ENCODE results near the gene ZBTB40.

ZBTB40 gene

GRCh38 chr1:22542886-22543285 is 91.2 kb downstream of the ZBTB40 start:
- TF ChIP-seq, protein P1, sequence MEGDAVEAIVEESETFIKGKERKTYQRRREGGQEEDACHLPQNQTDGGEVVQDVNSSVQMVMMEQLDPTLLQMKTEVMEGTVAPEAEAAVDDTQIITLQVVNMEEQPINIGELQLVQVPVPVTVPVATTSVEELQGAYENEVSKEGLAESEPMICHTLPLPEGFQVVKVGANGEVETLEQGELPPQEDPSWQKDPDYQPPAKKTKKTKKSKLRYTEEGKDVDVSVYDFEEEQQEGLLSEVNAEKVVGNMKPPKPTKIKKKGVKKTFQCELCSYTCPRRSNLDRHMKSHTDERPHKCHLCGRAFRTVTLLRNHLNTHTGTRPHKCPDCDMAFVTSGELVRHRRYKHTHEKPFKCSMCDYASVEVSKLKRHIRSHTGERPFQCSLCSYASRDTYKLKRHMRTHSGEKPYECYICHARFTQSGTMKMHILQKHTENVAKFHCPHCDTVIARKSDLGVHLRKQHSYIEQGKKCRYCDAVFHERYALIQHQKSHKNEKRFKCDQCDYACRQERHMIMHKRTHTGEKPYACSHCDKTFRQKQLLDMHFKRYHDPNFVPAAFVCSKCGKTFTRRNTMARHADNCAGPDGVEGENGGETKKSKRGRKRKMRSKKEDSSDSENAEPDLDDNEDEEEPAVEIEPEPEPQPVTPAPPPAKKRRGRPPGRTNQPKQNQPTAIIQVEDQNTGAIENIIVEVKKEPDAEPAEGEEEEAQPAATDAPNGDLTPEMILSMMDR (IDR thresholded peaks at IDR 0.05; ENCODE audit: insufficient read depth, low read length, poor library complexity, severe bottlenecking) = no peak

DNA sequence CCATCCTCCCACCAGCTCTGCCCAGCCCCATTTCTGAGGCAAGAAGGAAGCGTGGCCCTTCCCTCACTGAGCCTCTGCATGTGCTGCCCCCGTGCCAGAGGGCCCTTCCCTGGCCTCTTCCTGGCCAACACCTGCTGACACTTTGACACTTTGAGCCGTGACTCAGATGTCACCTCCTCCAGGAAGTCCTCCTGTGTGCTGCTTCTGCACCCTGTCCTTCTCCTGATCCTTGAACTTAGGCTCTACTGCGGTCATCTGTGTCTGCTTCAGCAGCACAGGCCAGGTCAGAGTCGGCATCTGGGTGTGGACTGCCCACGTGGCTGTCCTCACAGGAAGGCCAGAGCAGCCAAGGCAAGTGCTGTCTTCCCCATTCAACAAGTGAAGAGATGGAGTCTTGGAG is 92.0 kb downstream of the ZBTB40 start:
- H3K27me3 ChIP-seq (replicated peaks; ENCODE audit: control insufficient read depth, insufficient read depth, low read length) = no peaks in the 10 kb centered on the region; the same call in 1 of the 2 replicates
- no peak overlapping the region for H3K4me3 ChIP-seq (replicated peaks; ENCODE audit: low read depth, low read length)
- no peak for DNase-seq (ENCODE audit: extremely low read depth, insufficient read length)
- TF ChIP-seq, protein P1 (IDR thresholded peaks at IDR 0.05; ENCODE audit: insufficient read depth, low read length, poor library complexity, severe bottlenecking) = no peak
- H3K36me3 ChIP-seq (ENCODE audit: control insufficient read depth, insufficient read depth, low read length) = no peaks in the 10 kb centered on the region

More at GRCh38 chr1:22542886-22543285, 91.2 kb downstream of the ZBTB40 start:
- no peak for DNase-seq (ENCODE audit: extremely low read depth, insufficient read length)
- Histone ChIP-seq H3K27me3 (replicated peaks; ENCODE audit: control insufficient read depth, insufficient read depth, low read length) (no peaks in the 10 kb centered on the region; the same call in 1 of the 2 replicates), H3K36me3 (ENCODE audit: control insufficient read depth, insufficient read depth, low read length) (no peaks in the 10 kb centered on the region), H3K4me3 (replicated peaks; ENCODE audit: low read depth, low read length) (no peak overlapping the region)

GRCh38 chr1:22544606-22545005 is 93.0 kb downstream of the ZBTB40 start:
- Histone ChIP-seq H3K36me3 (ENCODE audit: control insufficient read depth, insufficient read depth, low read length) (no peaks in the 10 kb centered on the region), H3K27me3 (replicated peaks; ENCODE audit: control insufficient read depth, insufficient read depth, low read length) (no peaks in the 10 kb centered on the region; the same call in 1 of the 2 replicates), H3K4me3 (replicated peaks; ENCODE audit: low read depth, low read length) (no peak overlapping the region)
- no peak for DNase-seq (ENCODE audit: extremely low read depth, insufficient read length)
- TF ChIP-seq, protein P1 (IDR thresholded peaks at IDR 0.05; ENCODE audit: insufficient read depth, low read length, poor library complexity, severe bottlenecking) = no peak

DNA sequence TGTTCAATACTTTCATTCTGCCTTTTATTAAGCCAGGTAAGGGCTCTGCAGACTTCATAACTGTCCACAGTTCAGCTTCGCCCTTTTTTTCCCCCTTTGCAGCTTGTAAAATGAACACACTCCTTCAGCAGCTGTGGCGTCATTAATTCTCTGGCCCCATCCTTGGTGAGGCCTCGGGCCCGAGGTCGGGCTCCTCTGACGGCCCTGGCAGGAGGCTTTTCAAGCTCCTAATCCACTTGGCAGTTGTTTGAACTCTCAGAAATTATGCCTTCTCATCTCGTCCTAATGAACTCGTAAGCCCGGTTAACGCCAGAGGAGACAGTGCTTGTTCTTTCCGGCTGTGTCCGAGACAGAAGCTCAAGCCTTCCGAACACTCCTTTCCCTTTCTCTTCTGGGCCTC is 93.5 kb downstream of the ZBTB40 start:
- DNase-seq (ENCODE audit: extremely low read depth, insufficient read length) = no peak
- no peaks in the 10 kb centered on the region for H3K36me3 ChIP-seq (ENCODE audit: control insufficient read depth, insufficient read depth, low read length)
- TF ChIP-seq, protein P1 (IDR thresholded peaks at IDR 0.05; ENCODE audit: insufficient read depth, low read length, poor library complexity, severe bottlenecking) = no peak
- H3K4me3 ChIP-seq (replicated peaks; ENCODE audit: low read depth, low read length) = no peak overlapping the region
- H3K27me3 ChIP-seq (replicated peaks; ENCODE audit: control insufficient read depth, insufficient read depth, low read length) = no peaks in the 10 kb centered on the region; the same call in 1 of the 2 replicates

- TF ChIP-seq, protein P1 (IDR thresholded peaks at IDR 0.05; ENCODE audit: insufficient read depth, low read length, poor library complexity, severe bottlenecking) = no peak
- Histone ChIP-seq H3K27me3 (replicated peaks; ENCODE audit: control insufficient read depth, insufficient read depth, low read length) (no peaks in the 10 kb centered on the region; the same call in 1 of the 2 replicates), H3K4me3 (replicated peaks; ENCODE audit: low read depth, low read length) (no peak overlapping the region), H3K36me3 (ENCODE audit: control insufficient read depth, insufficient read depth, low read length) (no peaks in the 10 kb centered on the region)
- DNase-seq (ENCODE audit: extremely low read depth, insufficient read length) = no peak
Observed at GRCh38 chr1:22547186-22547817, 95.7 kb downstream of the ZBTB40 start.

Data from GM06990 (cell line).